Measurements from ENCODE around the gene C2CD4B. TPM values are rescaled to one million over a fixed set of nuclear protein-coding genes. Genes with fewer than 3 reads are reported as not detected.

Gene C2CD4B
- polyA plus RNA-seq, 1 donor (not counting 4 experiments of a cell fraction or from before 2014, with no cell fraction given), result not detected

GRCh38 chr15:62121273-62122015 lies 43.6 kb downstream of the C2CD4B start:
- no peak for DNase-seq (ENCODE audit: low read depth, low spot score)

GRCh38 chr15:62120776-62121175 lies 44.3 kb downstream of the C2CD4B start:
- H3K27ac ChIP-seq (ENCODE audit: control insufficient read depth, insufficient read depth, low read length), result no peak overlapping the region
- dilution Hi-C loops (cut with MboI; ENCODE audit: extremely low pct_ligation_motif_present, low sequenced_read_pairs), result no loop called here
- no peak for FAIRE-seq

More at GRCh38 chr15:62121273-62122015, 43.6 kb downstream of the C2CD4B start:
- Histone ChIP-seq H3K4me3 (ENCODE audit: control insufficient read depth in 2 of 3, extremely low read depth in 1 of 3, insufficient read depth in 2 of 3, low read depth in 1 of 3, low read length in 3 of 3) (no peak overlapping the region), H3K9ac (ENCODE audit: control insufficient read depth, extremely low read depth, insufficient read depth, low read length) (no peak overlapping the region), H3K36me3 (ENCODE audit: control insufficient read depth in 2 of 2, extremely low read depth in 1 of 2, insufficient read depth in 2 of 2, low read length in 2 of 2) (no peaks in the 10 kb centered on the region), H3K4me2 (ENCODE audit: control insufficient read depth, extremely low read depth, insufficient read depth, low read depth, low read length) (no peak overlapping the region), H3K79me2 (ENCODE audit: control insufficient read depth, insufficient read depth, low read length) (no peaks in the 10 kb centered on the region), H3K4me1 (ENCODE audit: control insufficient read depth, extremely low read depth, insufficient read depth, low read length) (peaks cover 17% of the 10 kb centered on the region), H2AFZ (ENCODE audit: control insufficient read depth, low read length) (no peak overlapping the region), H3K9me1 (ENCODE audit: control insufficient read depth, extremely low read depth, insufficient read depth, low read length) (no peaks in the 10 kb centered on the region), H4K20me1 (ENCODE audit: control insufficient read depth, extremely low read depth, insufficient read depth, low read length) (no peaks in the 10 kb centered on the region), H3K9me3 (ENCODE audit: control insufficient read depth, low read depth, low read length) (no peaks in the 10 kb centered on the region), H3K27ac (ENCODE audit: control insufficient read depth, insufficient read depth, low read length) (no peak overlapping the region), H3K27me3 (ENCODE audit: control insufficient read depth, extremely low read depth, insufficient read depth, low read length) (no peaks in the 10 kb centered on the region)
- FAIRE-seq, result no peak
- dilution Hi-C loops (cut with MboI; ENCODE audit: extremely low pct_ligation_motif_present, low sequenced_read_pairs), result no loop called here
- no peak for TF ChIP-seq EZH2 (IDR thresholded peaks at IDR 0.05; ENCODE audit: low read length)
- TF ChIP-seq, protein P1, sequence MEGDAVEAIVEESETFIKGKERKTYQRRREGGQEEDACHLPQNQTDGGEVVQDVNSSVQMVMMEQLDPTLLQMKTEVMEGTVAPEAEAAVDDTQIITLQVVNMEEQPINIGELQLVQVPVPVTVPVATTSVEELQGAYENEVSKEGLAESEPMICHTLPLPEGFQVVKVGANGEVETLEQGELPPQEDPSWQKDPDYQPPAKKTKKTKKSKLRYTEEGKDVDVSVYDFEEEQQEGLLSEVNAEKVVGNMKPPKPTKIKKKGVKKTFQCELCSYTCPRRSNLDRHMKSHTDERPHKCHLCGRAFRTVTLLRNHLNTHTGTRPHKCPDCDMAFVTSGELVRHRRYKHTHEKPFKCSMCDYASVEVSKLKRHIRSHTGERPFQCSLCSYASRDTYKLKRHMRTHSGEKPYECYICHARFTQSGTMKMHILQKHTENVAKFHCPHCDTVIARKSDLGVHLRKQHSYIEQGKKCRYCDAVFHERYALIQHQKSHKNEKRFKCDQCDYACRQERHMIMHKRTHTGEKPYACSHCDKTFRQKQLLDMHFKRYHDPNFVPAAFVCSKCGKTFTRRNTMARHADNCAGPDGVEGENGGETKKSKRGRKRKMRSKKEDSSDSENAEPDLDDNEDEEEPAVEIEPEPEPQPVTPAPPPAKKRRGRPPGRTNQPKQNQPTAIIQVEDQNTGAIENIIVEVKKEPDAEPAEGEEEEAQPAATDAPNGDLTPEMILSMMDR (optimal IDR thresholded peaks at IDR 0.05 in 1 of 3, IDR thresholded peaks at IDR 0.05 in 1 of 3, conservative IDR thresholded peaks at IDR 0.05 in 1 of 3; ENCODE audit: extremely low read depth in 1 of 3, insufficient read depth in 2 of 3, low read length in 3 of 3), result no peak

More at GRCh38 chr15:62120776-62121175, 44.3 kb downstream of the C2CD4B start:
- H3K36me3 ChIP-seq (ENCODE audit: control insufficient read depth in 2 of 2, extremely low read depth in 1 of 2, insufficient read depth in 2 of 2, low read length in 2 of 2), result no peaks in the 10 kb centered on the region
- H3K27me3 ChIP-seq (ENCODE audit: control insufficient read depth, extremely low read depth, insufficient read depth, low read length), result no peaks in the 10 kb centered on the region
- DNase-seq (ENCODE audit: low read depth, low spot score), result no peak
- H3K9ac ChIP-seq (ENCODE audit: control insufficient read depth, extremely low read depth, insufficient read depth, low read length), result no peak overlapping the region
- no peaks in the 10 kb centered on the region for H4K20me1 ChIP-seq (ENCODE audit: control insufficient read depth, extremely low read depth, insufficient read depth, low read length)
- H3K9me3 ChIP-seq (ENCODE audit: control insufficient read depth, low read depth, low read length), result no peaks in the 10 kb centered on the region
- no peak for TF ChIP-seq EZH2 (IDR thresholded peaks at IDR 0.05; ENCODE audit: low read length)
- TF ChIP-seq, protein P1 (optimal IDR thresholded peaks at IDR 0.05 in 1 of 3, IDR thresholded peaks at IDR 0.05 in 1 of 3, conservative IDR thresholded peaks at IDR 0.05 in 1 of 3; ENCODE audit: extremely low read depth in 1 of 3, insufficient read depth in 2 of 3, low read length in 3 of 3), result no peak
- no peak overlapping the region for H2AFZ ChIP-seq (ENCODE audit: control insufficient read depth, low read length)
- no peak overlapping the region for H3K4me3 ChIP-seq (ENCODE audit: control insufficient read depth in 2 of 3, extremely low read depth in 1 of 3, insufficient read depth in 2 of 3, low read depth in 1 of 3, low read length in 3 of 3)
- H3K9me1 ChIP-seq (ENCODE audit: control insufficient read depth, extremely low read depth, insufficient read depth, low read length), result no peaks in the 10 kb centered on the region
- peaks cover 17% of the 10 kb centered on the region for H3K4me1 ChIP-seq (ENCODE audit: control insufficient read depth, extremely low read depth, insufficient read depth, low read length)
- H3K4me2 ChIP-seq (ENCODE audit: control insufficient read depth, extremely low read depth, insufficient read depth, low read depth, low read length), result no peak overlapping the region
- no peaks in the 10 kb centered on the region for H3K79me2 ChIP-seq (ENCODE audit: control insufficient read depth, insufficient read depth, low read length)
